Stimulated activated naive CD4-positive, alpha-beta T cell treated with Interleukin-2 at 50 U/mL for 16 hours (primary cell): ENCODE measurements around the gene PRKACA.

Experiments used
- DNase-seq: peaks from one replicate; lab custom pipeline; 2025; lab: John Stamatoyannopoulos, UW

PRKACA gene

DNA sequence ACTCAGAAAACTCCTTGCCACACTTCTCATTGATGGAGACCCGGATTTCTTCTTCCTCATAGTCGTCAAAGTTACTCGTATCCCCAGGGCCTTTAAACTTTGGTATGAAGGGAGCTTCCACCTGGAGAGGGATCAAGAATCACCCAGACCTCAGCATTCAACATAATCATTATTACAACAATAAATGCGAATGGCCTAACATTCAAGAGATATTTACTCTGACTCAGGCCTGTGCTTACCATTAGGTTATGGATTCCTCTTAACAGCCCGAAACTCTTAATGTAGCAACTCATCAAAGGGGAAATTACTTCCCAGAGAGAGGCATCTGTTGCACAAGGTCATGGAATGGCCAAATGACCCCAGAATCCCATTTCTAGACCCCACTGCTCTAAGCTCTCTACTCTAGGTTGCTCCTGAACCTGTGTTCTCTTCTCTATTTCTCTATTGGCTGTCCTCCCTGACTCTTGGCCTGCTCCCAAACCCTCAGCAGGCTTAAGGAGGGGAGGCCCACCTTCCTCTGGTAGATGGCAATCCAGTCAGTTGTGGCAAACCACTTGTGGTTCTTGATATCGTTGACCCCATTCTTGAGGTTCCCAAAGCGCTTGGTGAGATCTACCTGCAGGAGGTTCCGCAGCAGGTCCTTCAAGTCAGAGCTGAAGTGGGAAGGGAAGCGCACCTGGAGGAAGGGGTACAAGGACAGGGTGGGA, 24.3 kb downstream of the PRKACA start:
- DNase-seq, result no peak

DNA sequence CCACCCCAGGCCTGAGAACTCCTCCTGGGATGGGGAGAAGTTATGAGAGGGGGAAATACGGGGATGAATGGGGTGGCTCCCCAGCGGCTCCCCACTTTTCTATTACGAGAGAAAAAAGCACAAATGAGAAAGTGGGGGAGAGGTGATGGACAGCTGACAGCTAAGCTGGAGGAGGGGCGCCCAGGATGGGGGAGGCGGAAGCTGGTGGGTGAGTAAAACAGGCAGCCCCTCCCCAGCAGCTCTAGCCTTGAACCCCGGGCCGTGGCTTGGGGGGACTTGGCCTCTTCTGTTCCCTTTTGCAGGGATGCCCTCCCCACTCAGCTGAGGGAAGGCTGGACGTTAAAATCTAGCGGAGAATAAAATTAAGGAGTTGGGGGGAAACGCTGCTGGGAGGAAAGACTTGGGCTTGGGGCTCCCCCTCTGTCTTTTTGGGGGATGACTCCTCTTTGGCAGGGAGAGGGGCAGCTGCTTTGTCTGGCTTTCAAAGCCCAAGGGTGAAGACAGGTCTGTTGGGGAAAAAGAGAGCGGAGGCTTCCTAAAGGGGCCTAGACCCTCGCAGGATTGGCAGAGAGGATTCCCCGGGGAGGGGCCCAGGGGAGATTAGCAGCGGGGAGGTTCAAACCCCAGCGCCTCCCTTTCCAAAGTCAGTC, 25.6 kb downstream of the PRKACA start:
- peak; percentile 43 for DNase-seq

DNA sequence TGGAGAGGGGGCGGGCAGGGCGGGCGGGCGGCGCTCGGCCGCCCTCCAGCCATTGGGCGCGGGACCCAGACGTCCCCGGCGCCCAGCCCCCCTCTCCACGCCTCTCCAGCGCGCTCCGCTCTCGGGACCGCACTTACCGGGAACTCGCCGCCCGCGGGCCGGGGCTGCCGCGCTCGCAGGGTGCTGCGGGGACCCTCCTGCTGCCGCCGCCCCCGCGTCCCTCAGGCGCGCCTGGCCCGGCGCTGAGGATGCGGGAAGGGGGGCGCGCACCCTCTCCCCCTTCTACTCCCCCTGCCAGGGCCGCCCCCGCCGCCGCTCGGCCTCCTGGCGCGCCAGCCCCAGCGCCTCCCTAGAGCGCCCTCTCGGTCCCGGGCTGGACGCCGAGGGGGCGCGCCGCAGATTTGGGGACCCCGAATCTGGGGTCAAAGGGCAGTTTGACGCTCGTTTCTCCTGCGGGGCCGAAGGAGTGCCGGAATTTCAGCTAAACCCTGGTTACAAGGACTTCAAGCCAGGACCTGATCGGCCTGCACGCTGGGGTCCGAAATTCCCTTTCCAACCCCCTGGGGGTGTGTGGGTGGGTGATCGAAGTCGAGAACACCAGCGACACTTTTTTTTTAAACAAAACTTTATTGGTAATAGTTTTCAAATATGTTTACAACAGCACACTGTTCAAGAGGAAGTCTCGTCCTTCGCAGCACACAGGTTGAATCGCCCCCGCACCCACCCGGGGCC, 26.3 kb downstream of the PRKACA start:
- DNase-seq, result peak; percentile 62

DNA sequence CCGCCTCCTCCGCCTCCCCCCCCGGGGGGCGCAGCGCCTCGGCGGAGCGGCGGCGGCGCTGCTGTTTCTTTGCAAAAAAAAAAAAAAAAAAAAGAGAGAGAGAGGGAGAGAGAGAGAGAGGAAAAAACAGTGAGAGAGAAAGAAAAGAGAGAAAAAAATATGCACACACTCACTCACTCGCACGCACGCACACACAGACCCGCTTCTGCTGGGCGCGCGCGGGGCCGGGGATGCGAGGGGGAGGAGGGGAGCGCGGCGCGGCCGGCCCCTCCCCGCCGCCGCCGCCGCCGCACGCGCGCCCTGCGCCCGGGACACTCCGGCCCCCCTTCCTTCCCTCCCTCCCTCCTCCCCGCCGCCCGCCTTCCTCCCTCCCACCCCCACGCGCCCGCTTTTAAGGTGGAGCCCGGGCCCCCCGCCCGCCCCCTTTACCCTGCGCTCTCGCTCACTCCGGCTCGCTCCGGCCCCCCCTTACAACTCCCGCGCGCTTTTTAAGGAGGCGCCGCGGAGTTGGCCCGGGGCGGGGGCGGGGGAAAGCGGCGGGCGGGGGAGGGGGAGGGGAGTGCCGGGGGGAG, 27.0 kb downstream of the PRKACA start, which contains the start of gene SAMD1:
Gene SAMD1, minus strand, starts transcription at position 243 of the 572 bp plus-strand sequence.
- DNase-seq, result peak; percentile 84

DNA sequence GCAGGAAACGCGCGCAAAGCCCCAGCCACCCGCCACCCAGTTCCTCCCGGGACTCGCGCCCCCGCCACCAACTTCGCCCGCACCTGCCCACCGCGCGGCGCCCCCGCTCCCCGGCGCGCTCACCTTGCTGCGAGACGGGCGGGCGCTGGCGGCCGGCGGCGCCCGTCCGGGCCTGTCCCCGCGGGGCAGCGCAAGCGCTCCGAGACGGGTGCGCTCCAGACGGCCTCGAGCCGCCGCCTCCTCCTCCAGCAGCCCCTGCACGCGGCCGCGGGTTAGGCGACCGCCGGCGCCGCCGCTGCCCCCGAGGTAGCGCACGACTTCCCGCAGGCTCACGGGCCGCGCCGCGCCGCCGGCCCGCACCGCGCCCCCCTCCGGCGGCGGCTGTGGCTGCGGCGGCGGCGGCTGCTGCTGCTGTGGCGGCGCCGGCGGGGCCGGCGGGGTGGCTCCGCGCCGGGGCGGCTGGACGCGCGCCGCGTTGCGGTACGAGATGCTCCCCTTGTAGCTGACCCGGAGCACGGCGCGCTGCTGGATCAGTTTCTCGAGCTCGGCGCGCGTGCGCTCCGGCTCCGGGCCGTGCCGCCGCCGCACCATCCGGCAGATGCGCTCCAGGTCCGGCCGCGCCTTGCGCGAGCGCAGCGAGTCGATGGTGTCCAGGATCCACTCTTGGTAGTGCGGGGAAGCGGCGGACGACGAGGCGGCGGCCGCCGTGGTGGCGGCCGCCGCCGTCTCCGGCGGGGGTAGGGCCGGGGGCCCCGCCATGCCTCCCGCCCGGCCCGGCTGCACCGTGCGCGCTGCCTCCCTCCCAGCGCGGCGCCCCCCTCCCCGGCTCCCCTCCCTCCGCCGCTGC, 27.7 kb downstream of the PRKACA start:
- peak; percentile 46 for DNase-seq

DNA sequence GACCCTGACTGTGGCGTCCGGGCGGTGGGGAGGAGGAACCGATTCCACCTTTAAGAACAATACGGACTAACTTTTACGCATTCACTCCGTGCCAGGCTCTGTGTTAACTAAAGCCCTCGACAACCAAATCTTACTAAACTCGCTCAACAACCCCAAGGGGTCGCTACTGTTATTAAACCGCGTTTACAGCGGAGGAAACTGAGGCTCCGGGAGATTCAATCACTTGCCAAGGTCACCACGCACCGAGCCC, 28.2 kb downstream of the PRKACA start:
- peak; percentile 13 for DNase-seq

DNA sequence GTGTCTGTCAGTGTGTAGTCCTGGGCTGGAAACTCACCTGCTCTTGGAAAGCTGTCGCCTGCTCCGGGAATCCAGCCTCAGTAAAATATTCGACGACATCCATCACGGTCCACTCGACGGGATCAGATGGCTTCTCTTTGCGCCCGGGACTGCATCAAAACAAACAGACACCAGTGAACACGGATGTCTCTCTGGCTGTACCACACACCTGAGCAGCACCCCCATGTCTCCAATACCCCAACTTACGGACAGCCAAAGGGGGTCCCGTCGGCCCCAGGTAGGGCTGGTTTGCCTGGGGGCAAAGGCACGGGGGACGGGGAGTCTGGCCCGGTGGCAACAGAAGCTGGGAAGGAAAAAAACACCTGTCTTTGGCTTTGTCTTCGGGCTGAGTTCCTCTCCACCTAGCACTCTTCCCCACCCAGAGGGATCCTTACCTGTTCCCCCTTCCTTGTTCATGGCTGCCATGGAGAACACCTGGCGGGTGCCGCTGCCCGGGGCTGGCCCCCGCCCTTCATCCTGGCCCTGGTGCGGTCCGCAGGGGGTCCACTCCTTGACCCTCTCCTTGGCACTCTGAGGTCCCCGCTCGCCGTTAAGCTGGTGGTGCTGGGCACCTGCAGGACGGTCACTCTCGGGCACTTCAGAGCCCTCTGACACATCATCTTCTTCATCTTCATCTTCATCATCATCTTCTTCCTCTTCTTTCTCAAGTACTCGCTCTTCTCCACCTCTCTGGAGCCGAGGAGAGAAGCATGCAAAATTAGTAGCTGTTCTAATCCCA, 28.7 kb downstream of the PRKACA start:
- no peak for DNase-seq

DNA sequence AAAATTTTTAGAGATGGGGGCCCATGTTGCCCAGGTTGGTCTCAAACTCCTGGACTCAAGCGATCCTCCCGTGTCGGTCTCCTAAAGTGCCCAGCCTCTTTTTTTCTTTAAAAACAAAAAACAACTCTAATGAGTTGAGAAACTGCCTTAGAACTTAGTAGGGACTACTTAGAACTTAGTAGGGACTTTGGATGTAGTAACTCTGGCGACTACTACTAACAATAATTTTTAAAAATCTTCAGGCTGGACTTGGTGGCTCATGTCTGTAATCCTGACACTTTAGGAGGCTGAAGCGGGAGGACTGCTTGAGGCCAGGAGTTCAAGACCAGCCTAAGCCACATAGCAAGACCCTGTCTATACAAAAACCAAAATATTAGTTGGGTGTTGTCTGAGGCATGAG, 31.5 kb downstream of the PRKACA start:
- no peak for DNase-seq

DNA sequence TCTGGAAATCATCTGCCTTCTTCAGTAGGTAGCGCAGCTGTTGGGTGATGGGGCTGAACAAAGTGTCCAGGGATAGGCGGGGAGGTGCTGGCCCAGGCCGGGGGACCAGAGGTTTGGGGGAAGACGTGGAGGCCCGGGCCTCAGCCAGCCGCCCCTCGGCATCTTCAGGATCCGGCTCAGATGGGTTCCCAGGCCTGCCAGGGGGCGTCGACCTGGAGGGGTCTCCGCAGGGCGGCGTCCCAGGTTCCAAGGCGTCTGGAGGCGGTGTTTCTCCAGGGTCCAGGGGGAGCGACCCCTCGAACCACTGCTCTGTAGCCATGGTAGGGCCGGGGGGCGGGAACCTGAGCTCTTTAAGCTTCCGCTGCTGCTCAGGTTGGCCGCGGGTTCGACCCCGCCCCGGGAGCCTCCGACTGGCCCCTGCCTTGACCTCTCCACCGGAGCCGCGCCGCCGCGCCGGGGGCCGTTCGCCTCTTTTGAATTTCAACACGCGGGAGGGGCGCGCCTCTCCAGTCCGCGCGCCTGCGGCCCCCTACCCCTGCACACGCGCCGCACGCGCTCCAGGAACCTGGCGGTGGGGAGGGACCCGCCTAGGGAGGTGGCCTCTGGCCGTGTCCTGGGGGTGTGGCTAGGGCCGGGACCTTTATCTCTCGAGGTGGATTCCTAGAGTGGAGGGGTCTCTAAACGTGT, 32.1 kb downstream of the PRKACA start, which contains the start of gene C19orf67:
Gene C19orf67, minus strand, starts transcription at position 475 of the 687 bp plus-strand sequence. Its CDS starts 156 bp downstream, at position 319.
- no peak for DNase-seq

DNA sequence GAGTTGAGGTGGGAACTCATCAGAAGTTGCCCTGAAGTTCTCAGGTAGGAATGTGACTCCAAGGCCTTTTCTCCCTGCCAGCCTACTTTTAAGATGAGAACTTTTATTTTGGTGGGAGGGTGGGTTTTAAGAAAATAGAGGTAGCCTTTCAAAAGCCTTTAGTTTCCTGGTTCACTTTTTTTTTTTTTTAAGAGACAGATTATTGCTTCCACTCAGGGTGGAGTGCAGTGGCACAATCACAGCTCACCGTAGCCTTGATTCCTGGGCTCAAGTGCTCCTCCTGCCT, 34.9 kb downstream of the PRKACA start:
- DNase-seq, result no peak

DNA sequence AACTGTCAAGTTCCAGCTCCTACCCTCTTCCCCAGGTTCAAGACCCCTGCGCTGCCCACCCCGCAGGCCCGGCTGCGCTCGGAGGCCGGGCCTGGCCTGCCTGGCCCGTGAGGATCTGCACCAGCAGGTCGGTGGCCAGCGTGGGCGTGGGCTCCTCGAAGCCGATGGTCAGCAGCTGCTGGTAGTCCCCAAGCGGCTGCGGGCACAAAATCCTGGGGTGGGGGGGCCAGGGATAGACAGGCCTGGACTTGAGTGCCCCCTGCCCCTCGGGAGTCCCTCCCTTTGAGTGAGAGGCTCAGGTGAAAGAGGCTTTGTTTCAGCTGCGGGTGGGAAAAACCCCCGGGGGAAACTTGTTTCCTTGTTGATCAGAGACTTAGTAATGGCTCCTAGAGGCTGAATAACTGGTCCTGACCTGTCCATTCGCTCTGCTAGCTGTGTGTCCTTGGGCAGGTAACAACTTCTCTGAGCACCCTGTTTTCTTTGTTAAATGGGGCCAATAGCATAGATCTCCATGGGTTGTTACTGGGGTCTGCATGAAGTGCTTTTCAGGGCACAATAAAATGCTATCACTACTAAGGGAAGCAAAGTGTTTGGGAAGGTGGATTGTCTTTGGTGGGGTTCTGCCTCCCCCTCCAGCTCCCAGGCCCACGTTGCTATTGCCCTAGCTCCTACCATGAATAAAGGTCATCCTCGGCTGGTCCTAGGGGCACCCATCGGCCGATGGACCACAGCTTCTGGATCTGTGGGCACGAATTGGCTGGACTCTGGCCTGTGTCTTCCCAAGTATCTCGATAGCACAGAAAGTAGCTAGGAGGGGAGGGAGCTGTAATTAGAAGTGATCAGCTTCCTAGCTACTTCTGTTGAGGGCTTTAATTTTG, 35.5 kb downstream of the PRKACA start:
- DNase-seq, result peak; percentile 24

DNA sequence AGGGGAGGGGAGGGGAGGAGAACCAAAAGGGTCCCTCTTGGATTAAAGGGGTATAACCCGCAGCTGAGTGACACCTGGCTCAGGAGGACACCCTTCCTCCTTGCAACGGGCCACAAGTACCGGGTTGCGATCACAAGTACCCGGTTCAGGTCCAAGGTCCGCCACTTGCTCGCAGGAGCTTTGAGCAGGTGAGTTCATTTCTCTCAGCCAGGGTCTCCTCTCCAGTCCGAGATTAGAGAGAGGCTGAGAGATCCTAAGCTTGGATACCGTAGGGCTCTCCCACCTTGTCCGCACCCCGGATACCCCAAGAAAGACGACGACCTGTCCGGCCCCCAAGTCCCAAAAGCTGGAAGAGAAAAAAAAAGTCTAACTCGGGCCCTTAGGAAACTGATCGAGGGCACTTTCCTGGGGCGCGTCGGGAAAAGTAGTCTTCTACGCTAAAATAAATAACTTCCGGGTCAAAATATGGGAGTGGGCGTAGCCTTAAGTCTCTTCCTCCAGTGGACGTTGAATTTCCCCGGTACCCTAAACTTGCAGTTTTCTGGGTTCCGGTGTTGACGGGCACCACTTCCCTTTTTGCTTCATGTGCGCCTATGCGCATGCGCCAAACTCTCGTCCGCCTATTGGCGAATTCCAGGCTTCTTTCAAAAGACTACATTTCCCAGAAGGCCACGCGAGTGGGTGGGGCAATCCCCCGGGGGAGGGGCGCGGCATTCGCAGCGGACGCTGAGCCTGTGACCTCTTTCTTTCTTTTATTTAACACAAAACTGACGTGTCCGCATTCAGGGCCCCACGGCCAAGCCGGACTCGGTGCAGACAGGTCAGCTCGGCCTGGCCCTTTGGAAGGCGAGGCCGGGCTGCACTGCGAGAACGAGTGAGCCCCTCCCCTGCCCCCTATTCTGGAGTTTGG, 36.4 kb downstream of the PRKACA start:
- peak; percentile 96 for DNase-seq

DNA sequence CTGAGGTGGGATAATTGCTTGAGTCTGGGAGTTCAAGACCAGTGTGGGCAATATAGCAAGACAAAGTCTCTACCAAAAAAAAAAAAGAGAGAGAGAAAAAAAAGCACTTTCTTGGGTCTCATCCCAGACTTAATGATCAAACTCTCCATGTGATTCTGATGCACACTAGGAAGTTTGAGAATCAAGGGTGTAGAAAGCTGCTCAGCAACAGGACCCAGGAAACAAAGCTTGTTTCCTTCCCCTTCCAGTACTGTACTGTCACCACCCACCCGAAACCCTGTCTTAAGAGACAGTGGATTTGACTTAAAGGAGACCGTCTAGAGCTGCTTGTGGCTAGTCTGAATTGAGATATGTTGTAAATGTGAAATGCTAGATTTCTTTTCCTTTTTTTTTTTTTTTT, 39.2 kb downstream of the PRKACA start:
- DNase-seq, result no peak

DNA sequence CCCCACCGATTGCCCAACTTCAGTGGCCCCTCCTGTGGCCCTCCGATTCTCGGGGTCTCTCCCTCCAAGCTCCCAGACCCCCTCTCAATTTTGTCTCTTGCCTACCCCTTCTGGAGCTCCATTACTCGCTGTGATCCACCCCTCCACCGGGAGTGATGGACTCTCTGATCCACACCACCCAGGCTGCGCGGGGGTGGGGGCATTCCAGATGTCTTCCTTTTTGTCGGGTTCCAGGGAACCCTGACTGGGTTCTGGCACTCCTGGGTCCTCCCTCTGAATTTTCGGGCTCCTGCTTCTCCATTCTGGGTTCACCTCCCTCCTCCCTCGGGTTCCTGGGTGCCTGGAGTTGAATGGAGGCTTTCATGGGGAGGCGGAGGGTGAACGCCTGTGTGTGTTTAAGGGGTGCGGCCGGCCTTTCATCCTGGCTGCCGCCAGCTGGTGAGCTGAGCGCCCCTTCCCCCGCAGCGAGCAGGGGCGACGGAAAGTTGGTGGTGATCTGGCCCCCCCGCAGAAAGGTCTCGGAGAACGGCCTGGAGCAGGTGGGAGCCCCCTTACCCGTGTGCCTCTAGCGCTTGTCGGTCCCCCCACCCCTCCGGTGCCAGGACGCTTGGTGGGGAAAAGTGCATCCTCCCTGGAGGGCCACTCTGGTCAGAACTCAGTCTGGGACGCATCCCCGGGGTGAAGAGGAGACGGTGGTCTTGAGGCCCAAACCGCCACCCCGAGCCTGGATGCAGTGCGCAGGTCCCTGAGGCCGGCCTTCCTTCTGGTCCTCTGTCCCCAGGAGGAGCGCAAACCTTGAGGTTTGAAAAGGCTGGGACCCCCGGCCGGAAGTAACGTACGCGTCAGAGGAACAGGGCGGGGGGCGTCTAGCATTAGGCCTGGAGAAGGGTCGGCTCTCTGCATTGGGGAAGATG, 43.4 kb downstream of the PRKACA start:
- peak; percentile 25 for DNase-seq

DNA sequence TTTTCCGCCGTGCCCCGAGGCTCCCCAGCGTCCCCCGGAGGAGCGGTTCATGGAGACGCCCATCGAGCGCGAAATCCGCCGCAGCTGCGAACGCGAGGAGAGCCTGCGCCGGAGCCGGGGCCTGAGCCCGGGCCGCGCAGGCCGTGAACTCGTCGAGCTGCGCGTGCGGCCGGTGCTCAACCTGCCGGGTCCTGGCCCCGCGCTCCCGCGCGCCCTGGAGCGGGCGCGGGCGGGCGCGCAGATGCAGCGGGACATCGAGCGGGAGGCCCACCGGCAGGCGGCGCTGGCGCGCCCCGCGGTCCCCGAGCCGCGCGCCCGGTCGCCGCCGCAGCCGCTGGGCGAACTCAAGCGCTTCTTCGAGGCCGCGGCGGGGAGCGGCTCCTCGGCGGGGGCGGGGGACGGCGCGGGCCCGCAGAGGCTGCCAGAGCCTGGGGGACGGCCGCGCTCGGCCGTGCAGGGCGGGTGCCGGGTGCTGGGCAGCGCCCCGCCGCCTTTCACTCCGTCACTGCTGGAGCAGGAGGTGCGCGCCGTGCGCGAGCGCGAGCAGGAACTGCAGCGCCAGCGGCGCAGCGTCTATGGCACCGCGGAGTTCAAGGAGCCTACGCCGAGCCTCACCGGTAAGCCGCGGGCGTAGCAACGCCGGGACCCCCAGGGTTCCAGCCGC, 44.2 kb downstream of the PRKACA start:
- peak; percentile 77 for DNase-seq

DNA sequence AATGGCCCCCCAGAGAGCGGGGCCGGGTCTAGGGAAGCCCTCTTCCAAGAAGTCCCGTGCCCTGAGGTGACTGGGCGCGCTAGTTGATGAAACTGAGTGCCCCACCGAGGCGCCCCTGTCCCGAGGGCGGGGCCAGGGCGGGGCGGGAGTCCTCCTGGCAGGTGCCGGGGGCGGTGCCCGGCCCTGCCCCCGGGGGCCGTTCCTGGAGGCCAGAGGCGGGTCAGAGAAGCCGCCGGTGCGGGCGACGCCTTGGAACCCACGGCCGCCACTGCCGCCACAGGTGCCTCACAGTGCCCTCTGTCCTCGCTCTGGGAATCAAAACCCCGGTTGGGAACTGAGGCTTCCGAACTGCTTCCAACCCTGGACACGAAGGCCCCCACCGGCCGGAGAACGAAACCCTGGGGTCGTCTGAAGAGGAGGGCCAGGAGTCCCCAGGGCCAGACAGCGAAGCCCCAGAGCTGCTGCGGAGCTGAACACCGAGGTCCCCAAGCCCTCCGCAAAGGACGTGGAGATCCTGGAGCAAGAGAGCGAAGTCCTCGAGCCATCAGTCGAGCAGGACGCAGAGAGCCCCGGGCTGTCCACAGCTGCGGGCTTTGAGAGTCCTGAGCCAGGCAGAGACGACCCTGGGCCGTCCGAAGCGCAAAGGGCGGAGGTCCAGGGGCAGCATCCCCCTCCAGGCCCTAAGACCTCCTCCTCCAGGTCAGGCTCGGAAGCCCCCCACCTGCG, 44.9 kb downstream of the PRKACA start, which contains the start of gene MISP3:
Gene MISP3, plus strand, starts transcription at position 252 of the 726 bp plus-strand sequence. CDS start 524 bp downstream, outside the sequence.
- DNase-seq, result peak; percentile 30
